SIG-M5 treated with dmso at 0.1 percent for 504 hours (cell line): ENCODE data around the gene BACE1-AS.

Experiments used
- DNase-seq: peaks from one replicate; lab custom pipeline; 2025; ENCODE audit not compliant: unreplicated experiment; lab: John Stamatoyannopoulos, UW

Gene BACE1-AS

GRCh38 chr11:117289795-117290194 is 1.4 kb upstream of the BACE1-AS start:
- DNase-seq, result no peak

- DNase-seq, result no peak
These were observed 1.5 kb downstream of the BACE1-AS start for GRCh38 chr11:117292616-117293015.

- no peak for DNase-seq
These were observed 4.4 kb downstream of the BACE1-AS start for GRCh38 chr11:117295438-117296137.

GRCh38 chr11:117296881-117297280 is 5.7 kb downstream of the BACE1-AS start:
- no peak for DNase-seq

GRCh38 chr11:117298195-117298594 is 7.0 kb downstream of the BACE1-AS start:
- no peak for DNase-seq

- no peak for DNase-seq
These were observed 8.5 kb downstream of the BACE1-AS start for GRCh38 chr11:117299351-117300282.

- no peak for DNase-seq
These were observed 9.1 kb downstream of the BACE1-AS start for GRCh38 chr11:117300283-117300663.

- DNase-seq, result no peak
These were observed 9.6 kb downstream of the BACE1-AS start for GRCh38 chr11:117300773-117301172.

GRCh38 chr11:117302228-117302627 is 11.1 kb downstream of the BACE1-AS start:
- no peak for DNase-seq

GRCh38 chr11:117303101-117303500 is 12.0 kb downstream of the BACE1-AS start:
- no peak for DNase-seq

GRCh38 chr11:117303646-117304315 is 12.6 kb downstream of the BACE1-AS start:
- no peak for DNase-seq

- DNase-seq, result no peak
These were observed 14.0 kb downstream of the BACE1-AS start for GRCh38 chr11:117305145-117305544.

- no peak for DNase-seq
These were observed 18.2 kb downstream of the BACE1-AS start for GRCh38 chr11:117309310-117309709.

GRCh38 chr11:117313091-117313490 is 21.9 kb downstream of the BACE1-AS start:
- DNase-seq, result peak; percentile 62

GRCh38 chr11:117313828-117314768 is 23.0 kb downstream of the BACE1-AS start:
- DNase-seq, result no peak

GRCh38 chr11:117314840-117315239 is 23.7 kb downstream of the BACE1-AS start:
- DNase-seq, result no peak

- DNase-seq, result no peak
These were observed 24.4 kb downstream of the BACE1-AS start for GRCh38 chr11:117315285-117316196.

- peak; percentile 38 for DNase-seq
These were observed 25.2 kb downstream of the BACE1-AS start, which contains the start of gene BACE1 for GRCh38 chr11:117316197-117316961. BACE1 (minus strand) TSS chr11:117316256; CDS start chr11:117315795, 461 bp downstream.

GRCh38 chr11:117318738-117319137 is 27.6 kb downstream of the BACE1-AS start:
- no peak for DNase-seq
